Measurements from ENCODE around the gene ZFP30. TPM values are rescaled to one million over a fixed set of nuclear protein-coding genes. Genes with fewer than 3 reads are reported as not detected.

The ZFP30 gene
- total RNA-seq, result 10 to 100 TPM in 3 of 4 donors, 1 to 10 TPM in 1; 7.9 to 15.1 (median 11.6) TPM

DNA sequence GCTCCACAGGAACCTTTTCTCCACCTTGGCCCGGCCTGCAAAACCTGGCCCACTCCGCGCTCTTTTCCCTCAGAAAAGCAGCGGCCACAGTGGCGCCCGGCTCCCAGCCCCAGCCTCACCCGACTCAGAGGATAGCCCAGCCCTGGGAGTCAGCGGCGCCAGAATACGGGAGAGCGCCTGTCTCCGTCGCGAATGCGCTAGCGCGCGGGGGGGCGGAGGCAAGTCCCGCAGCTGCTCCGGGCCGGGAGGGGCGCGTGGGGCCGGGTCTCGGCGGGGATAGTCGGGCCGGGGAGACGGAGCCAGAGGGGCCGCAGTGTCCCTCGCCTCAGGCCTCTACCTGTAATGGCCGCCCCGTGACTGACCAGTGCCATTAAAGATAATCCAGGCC, at the start of gene ZFP30:
Gene ZFP30 (minus strand): TSS at position 165 of the 388 bp plus-strand sequence. CDS start 7,643 bp downstream, outside the sequence.
- Histone ChIP-seq H3K36me3 (no peaks in the 10 kb centered on the region), H3K27me3 (no peaks in the 10 kb centered on the region), H3K4me3 (peak within 1 kb of the TSS; percentile 78), H3K9me3 (no peaks in the 10 kb centered on the region), H3K27ac (peak within 1 kb of the TSS; percentile 86), H3K4me1 (peaks cover 31% of the 10 kb centered on the region)
- TF ChIP-seq POLR2A (IDR thresholded peaks at IDR 0.05) (no peak), EP300 (IDR thresholded peaks at IDR 0.05) (no peak)
- TF ChIP-seq, protein P1, sequence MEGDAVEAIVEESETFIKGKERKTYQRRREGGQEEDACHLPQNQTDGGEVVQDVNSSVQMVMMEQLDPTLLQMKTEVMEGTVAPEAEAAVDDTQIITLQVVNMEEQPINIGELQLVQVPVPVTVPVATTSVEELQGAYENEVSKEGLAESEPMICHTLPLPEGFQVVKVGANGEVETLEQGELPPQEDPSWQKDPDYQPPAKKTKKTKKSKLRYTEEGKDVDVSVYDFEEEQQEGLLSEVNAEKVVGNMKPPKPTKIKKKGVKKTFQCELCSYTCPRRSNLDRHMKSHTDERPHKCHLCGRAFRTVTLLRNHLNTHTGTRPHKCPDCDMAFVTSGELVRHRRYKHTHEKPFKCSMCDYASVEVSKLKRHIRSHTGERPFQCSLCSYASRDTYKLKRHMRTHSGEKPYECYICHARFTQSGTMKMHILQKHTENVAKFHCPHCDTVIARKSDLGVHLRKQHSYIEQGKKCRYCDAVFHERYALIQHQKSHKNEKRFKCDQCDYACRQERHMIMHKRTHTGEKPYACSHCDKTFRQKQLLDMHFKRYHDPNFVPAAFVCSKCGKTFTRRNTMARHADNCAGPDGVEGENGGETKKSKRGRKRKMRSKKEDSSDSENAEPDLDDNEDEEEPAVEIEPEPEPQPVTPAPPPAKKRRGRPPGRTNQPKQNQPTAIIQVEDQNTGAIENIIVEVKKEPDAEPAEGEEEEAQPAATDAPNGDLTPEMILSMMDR (IDR thresholded peaks at IDR 0.05), result no peak
- peak; percentile 91 to 92 for DNase-seq (ENCODE audit: low spot score in 2 of 2)
- WGBS, result 0% methylated on average over 3 of the region's 34 CpGs

DNA sequence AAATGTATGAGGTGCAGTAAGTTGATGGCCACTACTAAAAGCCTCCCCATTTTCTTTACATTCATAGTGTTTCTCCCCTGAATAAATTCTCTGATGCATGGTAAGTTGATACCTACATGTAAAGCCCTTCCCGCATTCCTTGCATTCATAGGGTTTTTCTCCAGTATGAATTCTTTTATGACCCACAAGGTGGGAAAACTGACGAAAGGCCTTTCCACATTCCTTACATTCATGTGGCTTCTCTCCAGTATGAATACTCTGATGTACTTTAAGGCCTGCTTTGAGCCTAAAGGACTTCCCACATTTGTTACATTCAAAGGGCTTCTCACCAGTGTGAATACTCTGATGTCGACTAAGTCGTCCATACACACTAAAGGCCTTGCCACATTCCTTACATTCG, 43.8 kb upstream of the ZFP30 start:
- Histone ChIP-seq H3K4me3 (no peak overlapping the region), H3K27me3 (no peaks in the 10 kb centered on the region), H3K36me3 (peaks cover 42% of the 10 kb centered on the region), H3K27ac (no peak overlapping the region), H3K9me3 (peaks cover 8% of the 10 kb centered on the region), H3K4me1 (no peaks in the 10 kb centered on the region)
- DNase-seq (ENCODE audit: low spot score in 2 of 2), result no peak
- 90% methylated on average over 5 of the region's 5 CpGs for WGBS
- TF ChIP-seq, protein P1 (IDR thresholded peaks at IDR 0.05), result no peak
- TF ChIP-seq POLR2A (IDR thresholded peaks at IDR 0.05) (no peak), POLR2AphosphoS5 (IDR thresholded peaks at IDR 0.05) (no peak), EP300 (IDR thresholded peaks at IDR 0.05) (no peak)

DNA sequence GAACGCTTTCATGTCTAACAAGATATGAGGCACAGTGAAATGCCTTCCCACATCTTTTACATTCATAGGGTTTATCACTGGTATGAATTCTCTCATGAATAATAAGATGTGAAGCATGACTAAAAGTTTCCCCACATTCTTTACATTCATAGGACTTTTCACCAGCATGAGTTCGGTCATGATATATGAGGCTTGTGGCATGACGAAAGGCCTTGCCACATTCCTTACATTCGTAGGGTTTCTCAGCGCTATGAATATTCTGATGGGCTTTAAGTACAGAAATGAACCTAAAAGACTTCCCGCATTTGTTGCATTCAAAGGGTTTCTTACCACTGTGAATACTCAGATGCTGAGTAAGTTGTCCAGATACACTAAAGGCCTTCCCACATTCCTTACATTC, 43.0 kb upstream of the ZFP30 start:
- Histone ChIP-seq H3K9me3 (peaks cover 8% of the 10 kb centered on the region), H3K36me3 (peaks cover 34% of the 10 kb centered on the region)
- 88% methylated on average over 6 of the region's 6 CpGs for WGBS

DNA sequence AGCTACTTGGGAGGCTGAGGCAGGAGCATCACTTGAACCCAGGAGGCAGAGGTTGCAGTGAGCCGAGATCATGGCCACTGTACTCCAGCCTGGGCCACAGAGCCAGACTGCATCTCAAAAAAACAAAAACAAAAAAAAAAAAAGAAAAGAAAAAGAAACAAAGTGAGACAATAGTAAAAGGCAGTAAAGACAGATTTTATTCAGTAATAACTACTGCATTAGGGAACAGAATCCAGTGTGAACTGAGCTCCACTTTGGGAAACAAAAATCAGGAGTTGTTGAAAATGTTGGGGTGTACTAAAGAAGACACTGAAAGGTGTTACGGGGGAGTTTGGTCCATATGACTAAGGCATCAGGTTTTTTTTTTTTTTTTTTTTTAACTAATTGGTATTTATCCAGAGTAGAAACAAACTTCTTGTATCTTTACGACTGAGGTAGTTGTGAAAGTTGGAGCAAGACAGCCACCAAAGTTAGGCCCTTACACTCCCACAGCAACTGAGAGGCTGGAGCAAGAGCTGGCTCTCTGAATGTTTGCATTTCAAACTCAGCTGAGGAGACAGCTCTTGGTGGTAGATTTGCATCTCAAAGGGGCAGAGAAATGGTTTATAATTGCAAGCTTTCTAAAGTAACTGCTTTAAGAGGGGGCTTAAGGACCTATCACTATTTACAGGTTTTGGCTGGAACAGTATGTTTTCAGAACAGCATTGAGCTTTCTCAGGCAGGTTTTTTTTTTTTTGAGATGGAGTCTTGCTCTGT, 40.1 kb upstream of the ZFP30 start:
- H3K9me3 ChIP-seq, result peaks cover 8% of the 10 kb centered on the region
- H3K36me3 ChIP-seq, result peaks cover 30% of the 10 kb centered on the region
- DNase-seq (ENCODE audit: low spot score in 2 of 2), result no peak
- H3K4me3 ChIP-seq, result no peak overlapping the region
- WGBS, result 77% methylated on average over 3 of the region's 3 CpGs
- no peak overlapping the region for H3K27ac ChIP-seq
- H3K27me3 ChIP-seq, result no peaks in the 10 kb centered on the region
- peaks cover 9% of the 10 kb centered on the region for H3K4me1 ChIP-seq
- TF ChIP-seq POLR2AphosphoS5 (IDR thresholded peaks at IDR 0.05) (no peak), POLR2A (IDR thresholded peaks at IDR 0.05) (no peak), EP300 (IDR thresholded peaks at IDR 0.05) (no peak)
- TF ChIP-seq, protein P1 (IDR thresholded peaks at IDR 0.05), result no peak

More for the DNA sequence above, 43.0 kb upstream of the ZFP30 start:
- Histone ChIP-seq H3K27me3 (no peaks in the 10 kb centered on the region), H3K4me3 (no peak overlapping the region), H3K4me1 (no peaks in the 10 kb centered on the region), H3K27ac (no peak overlapping the region)
- TF ChIP-seq EP300 (IDR thresholded peaks at IDR 0.05), result no peak
- no peak for DNase-seq (ENCODE audit: low spot score in 2 of 2)

DNA sequence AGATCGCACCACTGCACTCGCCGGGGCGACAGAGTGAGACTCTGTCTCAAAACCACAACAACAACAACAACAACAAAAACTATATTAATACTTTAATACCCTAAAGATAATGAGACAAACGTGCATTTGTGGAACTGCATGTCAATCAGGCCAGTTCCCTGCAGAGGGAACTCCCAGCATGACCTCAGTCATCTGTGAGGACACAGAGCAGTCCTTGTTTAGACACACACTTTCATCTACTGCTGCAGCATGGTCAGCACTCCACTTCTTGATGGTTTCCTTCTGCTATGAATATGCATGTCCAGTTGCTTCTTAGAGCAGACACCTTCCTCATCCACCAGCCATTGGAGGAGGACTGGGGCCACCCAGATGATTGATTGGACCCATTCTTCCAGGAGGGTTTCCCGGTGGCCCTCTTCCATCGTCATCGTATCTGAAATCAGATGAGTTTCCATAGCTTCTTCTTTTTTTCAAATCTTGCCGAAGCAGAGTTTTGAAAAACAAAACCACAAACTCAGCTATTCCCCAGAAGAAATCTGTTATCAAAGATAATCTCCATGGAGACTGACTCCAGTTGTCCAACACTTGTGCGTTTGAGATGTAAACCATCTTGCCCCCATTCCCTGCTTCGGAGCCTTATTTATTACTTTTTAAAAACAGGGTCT, 37.8 kb upstream of the ZFP30 start:
- WGBS, result 82% methylated on average over 11 of the region's 11 CpGs
- DNase-seq (ENCODE audit: low spot score in 2 of 2), result no peak

More for the DNA sequence above, 37.8 kb upstream of the ZFP30 start:
- H3K27ac ChIP-seq, result no peak overlapping the region
- no peak for TF ChIP-seq POLR2A (IDR thresholded peaks at IDR 0.05)
- TF ChIP-seq EP300 (IDR thresholded peaks at IDR 0.05), result no peak
- TF ChIP-seq, protein P1 (IDR thresholded peaks at IDR 0.05), result no peak
- peaks cover 9% of the 10 kb centered on the region for H3K4me1 ChIP-seq
- no peaks in the 10 kb centered on the region for H3K27me3 ChIP-seq
- H3K36me3 ChIP-seq, result peaks cover 14% of the 10 kb centered on the region
- H3K9me3 ChIP-seq, result no peaks in the 10 kb centered on the region
- no peak overlapping the region for H3K4me3 ChIP-seq

Data from suprapubic skin (tissue), 4 donors.